Activated CD8-positive, alpha-beta T cell treated with anti-CD3 and anti-CD28 coated beads for 36 hours (primary cell): ENCODE measurements around the gene SLA2. TPM values are rescaled to one million over a fixed set of nuclear protein-coding genes. Genes with fewer than 3 reads are reported as not detected.

Experiments used
- ATAC-seq: fragments of 200-7000 bp; cut with Tn5 transposase; one replicate; pipeline ENCODE4 v1.10.0; 2021; ENCODE audit warnings: mild to moderate bottlenecking, moderate library complexity
- CTCF ChIA-PET: fragments of 350-600 bp; sonication (Branson Sonifier 250); formaldehyde crosslinking; loops from one replicate; lab custom pipeline; 2021; ENCODE audit warnings: antibody characterized with exemption; lab: Charles Lee
- POLR2A ChIA-PET: fragments of 350-600 bp; sonication (Branson Sonifier 250); formaldehyde crosslinking; loops from one replicate; lab custom pipeline; 2021; ENCODE audit warnings: antibody characterized with exemption; lab: Charles Lee
- DNase-seq: peaks from one replicate; pipeline ENCODE4 v3.0.0-alpha.2; 2020
- H3K27ac Mint-ChIP-seq: one replicate; pipeline ENCODE4 v1.8.0; 2021; ENCODE audit warnings: mild to moderate bottlenecking, mixed read lengths
- H3K27me3 Mint-ChIP-seq: one replicate; pipeline ENCODE4 v1.8.0; 2021; ENCODE audit warnings: mixed read lengths
- H3K36me3 Mint-ChIP-seq: one replicate; pipeline ENCODE4 v1.8.0; 2021; ENCODE audit warnings: low read depth, mixed read lengths
- H3K4me1 Mint-ChIP-seq: one replicate; pipeline ENCODE4 v1.8.0; 2021; ENCODE audit warnings: low read depth, mixed read lengths
- H3K4me3 Mint-ChIP-seq: one replicate; pipeline ENCODE4 v1.8.0; 2021; ENCODE audit warnings: mild to moderate bottlenecking, moderate library complexity, mixed read lengths
- H3K9me3 Mint-ChIP-seq: one replicate; pipeline ENCODE4 v1.8.0; 2021; ENCODE audit warnings: mixed read lengths
- CTCF ChIP-seq: fragments of 200-600 bp; IDR thresholded peaks from one replicate; pipeline ENCODE4 v1.8.0; 2022; ENCODE audit warnings: antibody characterized with exemption, mild to moderate bottlenecking
- intact Hi-C: fragments of 100-400 bp; cut with micrococcal nuclease; formaldehyde crosslinking; loops from one replicate; pipeline ENCODE4 v1.10.0; 2022
- total RNA-seq, 2 experiments: library from RNA; stranded (reverse); gene quantifications; one replicate each; pipeline ENCODE4 v1.2.3, GENCODE V29; 2021

SLA2 gene
- total RNA-seq, 2 experiments from 2014 or later: 51.5 to 53.5 TPM

- TF ChIP-seq CTCF: no peak
- CTCF ChIA-PET: no interaction called here
- Mint-ChIP-seq H3K9me3 (peaks cover 7% of the 10 kb centered on the region), H3K27ac (no peak overlapping the region), H3K27me3 (no peaks in the 10 kb centered on the region), H3K36me3 (peaks cover 9% of the 10 kb centered on the region), H3K4me1 (peaks cover 3% of the 10 kb centered on the region), H3K4me3 (no peak overlapping the region)
- POLR2A ChIA-PET: no interaction called here
- intact Hi-C loops: no loop called here
- DNase-seq (no peak), ATAC-seq (no peak)
Observed at GRCh38 chr20:36563374-36563773, 82.6 kb downstream of the SLA2 start.

GRCh38 chr20:36562724-36563123 is 83.3 kb downstream of the SLA2 start:
- POLR2A ChIA-PET: no interaction called here
- CTCF ChIA-PET: no interaction called here

More at GRCh38 chr20:36562724-36563123, 83.3 kb downstream of the SLA2 start:
- Mint-ChIP-seq H3K27ac (no peak overlapping the region), H3K4me3 (no peak overlapping the region), H3K9me3 (peaks cover 7% of the 10 kb centered on the region), H3K4me1 (peaks cover 3% of the 10 kb centered on the region), H3K27me3 (no peaks in the 10 kb centered on the region), H3K36me3 (peaks cover 9% of the 10 kb centered on the region)
- intact Hi-C loops: no loop called here
- no peak for ATAC-seq
- no peak for TF ChIP-seq CTCF
- DNase-seq: no peak

Other genes with a start within 250 kb of the SLA2 start
- gene MYL9, start 104.7 kb downstream of the SLA2 start, total RNA-seq: not detected
- gene TGIF2, start 72.6 kb downstream of the SLA2 start, total RNA-seq: 10 to 100 TPM; 55.3 to 56.8 TPM
- 10 to 100 TPM; 74.5 to 77.1 TPM for gene RAB5IF, start 40.4 kb downstream of the SLA2 start, total RNA-seq
- gene NDRG3, start 99.9 kb upstream of the SLA2 start, total RNA-seq: 10 to 100 TPM; 19.2 to 19.3 TPM
- 10 to 100 TPM; 21.6 to 23.9 TPM for gene DSN1, start 127.6 kb upstream of the SLA2 start, total RNA-seq
- not detected for gene TLDC2, start 229.9 kb upstream of the SLA2 start, total RNA-seq